OCI-LY1 (cell line): ENCODE data around the gene CAMTA1.

Source experiments
- H2AFZ ChIP-seq: fragments of 200-600 bp; sonication (generic), shearing (Covaris generic); 2 replicates; pipeline ENCODE4 v1.6.0; 2014; ENCODE audit warnings: antibody characterized with exemption, mild to moderate bottlenecking, low read length
- H3F3A ChIP-seq: fragments of 200-600 bp; sonication (generic), shearing (Covaris generic); 2 replicates; pipeline ENCODE4 v1.6.0; 2014; ENCODE audit warnings: mild to moderate bottlenecking, antibody characterized with exemption, low read length, moderate library complexity; ENCODE audit not compliant: insufficient read depth
- H3K27ac ChIP-seq: fragments of 200-600 bp; sonication (generic); 2 replicates; pipeline ENCODE4 v1.5.1; 2014; ENCODE audit warnings: low read length, mixed run types, mild to moderate bottlenecking, low read depth; ENCODE audit not compliant: poor library complexity, severe bottlenecking
- H3K27me3 ChIP-seq: fragments of 200-600 bp; sonication (generic); 2 replicates; pipeline ENCODE4 v1.6.0; 2014; ENCODE audit warnings: antibody characterized with exemption, mild to moderate bottlenecking, low read length, moderate library complexity; ENCODE audit not compliant: insufficient read depth
- H3K36me3 ChIP-seq: fragments of 200-600 bp; sonication (generic); 2 replicates; pipeline ENCODE4 v1.6.1; 2014; ENCODE audit warnings: mild to moderate bottlenecking, antibody characterized with exemption, low read length, moderate library complexity, mixed read lengths; ENCODE audit not compliant: insufficient read depth
- H3K4me1 ChIP-seq: fragments of 200-600 bp; sonication (generic); 2 replicates; pipeline ENCODE4 v1.5.1; 2014; ENCODE audit warnings: mild to moderate bottlenecking, low read length, moderate library complexity; ENCODE audit not compliant: insufficient read depth, severe bottlenecking
- H3K4me2 ChIP-seq: fragments of 200-600 bp; sonication (generic), shearing (Covaris generic); 2 replicates; pipeline ENCODE4 v1.6.1; 2014; ENCODE audit warnings: low read length
- H3K4me3 ChIP-seq: fragments of 200-600 bp; sonication (generic); 2 replicates; pipeline ENCODE4 v1.5.1; 2014; ENCODE audit warnings: low read length, low read depth, mild to moderate bottlenecking, mixed read lengths; ENCODE audit not compliant: poor library complexity, severe bottlenecking
- H3K79me2 ChIP-seq: fragments of 200-600 bp; shearing (Covaris generic); 2 replicates; pipeline ENCODE4 v1.6.1; 2016; ENCODE audit warnings: mixed run types, low read length, mixed read lengths; ENCODE audit not compliant: insufficient read depth
- H3K9ac ChIP-seq: fragments of 200-600 bp; sonication (generic), shearing (Covaris generic); 2 replicates; pipeline ENCODE4 v1.6.1; 2014; ENCODE audit warnings: mild to moderate bottlenecking, low read length, mixed read lengths
- H3K9me2 ChIP-seq: fragments of 200-600 bp; sonication (generic), shearing (Covaris generic); 2 replicates; pipeline ENCODE4 v1.6.1; 2014; ENCODE audit warnings: low read depth, mild to moderate bottlenecking, low read length, mixed read lengths
- H3K9me3 ChIP-seq: fragments of 200-600 bp; shearing (Covaris generic); 2 replicates; pipeline ENCODE4 v1.6.1; 2014; ENCODE audit warnings: low read length, mixed read lengths
- H4K20me1 ChIP-seq: fragments of 200-600 bp; sonication (generic), shearing (Covaris generic); 2 replicates; pipeline ENCODE4 v1.6.0; 2016; ENCODE audit warnings: mild to moderate bottlenecking, low read length; ENCODE audit not compliant: insufficient read depth
- CTCF ChIP-seq: fragments of 200-600 bp; sonication (generic), shearing (Covaris generic); IDR thresholded peaks from 2 replicates; pipeline ENCODE4 v1.5.1; 2017; ENCODE audit warnings: mild to moderate bottlenecking, antibody characterized with exemption, low read length, moderate library complexity, mixed read lengths
- EZH2 ChIP-seq: fragments of 200-600 bp; sonication (generic), shearing (Covaris generic); IDR thresholded peaks from 2 replicates; pipeline ENCODE4 v1.8.0; 2017; ENCODE audit warnings: borderline replicate concordance, mixed run types, mild to moderate bottlenecking, antibody characterized with exemption, low read length, moderate library complexity, mixed read lengths

CAMTA1 gene

GRCh38 chr1:7389906-7390603 is 604.8 kb downstream of the CAMTA1 start:
- Histone ChIP-seq H3K79me2 (no peaks in the 10 kb centered on the region), H2AFZ (no peak overlapping the region), H3K9ac (no peak overlapping the region), H3K27me3 (no peaks in the 10 kb centered on the region), H3K4me2 (no peak overlapping the region), H3K9me2 (no peaks in the 10 kb centered on the region), H3K4me1 (no peaks in the 10 kb centered on the region), H3F3A (no peaks in the 10 kb centered on the region), H3K9me3 (no peaks in the 10 kb centered on the region), H4K20me1 (no peaks in the 10 kb centered on the region), H3K27ac (no peak overlapping the region), H3K4me3 (no peak overlapping the region), H3K36me3 (no peaks in the 10 kb centered on the region)
- TF ChIP-seq CTCF = no peak
- no peak for TF ChIP-seq EZH2

GRCh38 chr1:7390604-7391000 is 605.3 kb downstream of the CAMTA1 start:
- Histone ChIP-seq H3K9me3 (peaks cover 3% of the 10 kb centered on the region; the same call in 1 of the 2 replicates), H3K36me3 (no peaks in the 10 kb centered on the region), H3K9ac (no peak overlapping the region), H3K4me3 (no peak overlapping the region), H3K9me2 (no peaks in the 10 kb centered on the region), H3F3A (no peaks in the 10 kb centered on the region), H3K27ac (no peak overlapping the region), H3K27me3 (no peaks in the 10 kb centered on the region), H3K79me2 (no peaks in the 10 kb centered on the region), H2AFZ (no peak overlapping the region), H4K20me1 (no peaks in the 10 kb centered on the region), H3K4me2 (no peak overlapping the region), H3K4me1 (no peaks in the 10 kb centered on the region)
- TF ChIP-seq EZH2 (no peak), CTCF (no peak)

- H4K20me1 ChIP-seq = no peaks in the 10 kb centered on the region
- no peaks in the 10 kb centered on the region for H3K9me2 ChIP-seq
- H3K9ac ChIP-seq = no peak overlapping the region
- no peak overlapping the region for H3K4me2 ChIP-seq
- H3K4me1 ChIP-seq = no peaks in the 10 kb centered on the region
- peaks cover 3% of the 10 kb centered on the region; the same call in 1 of the 2 replicates for H3K9me3 ChIP-seq
- H2AFZ ChIP-seq = no peak overlapping the region
- no peak overlapping the region for H3K4me3 ChIP-seq
- H3F3A ChIP-seq = no peaks in the 10 kb centered on the region
- TF ChIP-seq CTCF = no peak
- no peak for TF ChIP-seq EZH2
- no peak overlapping the region for H3K27ac ChIP-seq
- H3K79me2 ChIP-seq = no peaks in the 10 kb centered on the region
- no peaks in the 10 kb centered on the region for H3K27me3 ChIP-seq
- no peaks in the 10 kb centered on the region for H3K36me3 ChIP-seq
Observed at GRCh38 chr1:7393136-7393535, 607.9 kb downstream of the CAMTA1 start.
